Measurements from ENCODE around the gene MAD1L1.

MAD1L1 gene

GRCh38 chr7:2094454-2095045, 138.2 kb downstream of the MAD1L1 start:
- no peak overlapping the region for H3K4me3 ChIP-seq (ENCODE audit: low read depth, low read length)
- peaks cover under 1% of the 10 kb centered on the region; the same call in 1 of the 2 replicates for H3K4me1 ChIP-seq
- no peak for TF ChIP-seq CTCF (IDR thresholded peaks at IDR 0.05; ENCODE audit: low read depth, low read length)
- no peaks in the 10 kb centered on the region for H3K27me3 ChIP-seq
- 0 out of 2 replicates have a peak, but pooled peaks cover 3% of the 10 kb centered on the region for H3K36me3 ChIP-seq
- no peaks in the 10 kb centered on the region for H3K9me3 ChIP-seq
- no peak for DNase-seq

GRCh38 chr7:2093843-2094220, 138.9 kb downstream of the MAD1L1 start:
- Histone ChIP-seq H3K27me3 (no peaks in the 10 kb centered on the region), H3K36me3 (0 out of 2 replicates have a peak, but pooled peaks cover 3% of the 10 kb centered on the region), H3K4me1 (no peaks in the 10 kb centered on the region), H3K4me3 (ENCODE audit: low read depth, low read length) (no peak overlapping the region), H3K9me3 (no peaks in the 10 kb centered on the region)
- DNase-seq, result no peak
- no peak for TF ChIP-seq CTCF (IDR thresholded peaks at IDR 0.05; ENCODE audit: low read depth, low read length)

GRCh38 chr7:2093215-2093842, 139.4 kb downstream of the MAD1L1 start:
- Histone ChIP-seq H3K4me1 (no peaks in the 10 kb centered on the region), H3K4me3 (ENCODE audit: low read depth, low read length) (no peak overlapping the region), H3K36me3 (0 out of 2 replicates have a peak, but pooled peaks cover 3% of the 10 kb centered on the region), H3K9me3 (no peaks in the 10 kb centered on the region), H3K27me3 (no peaks in the 10 kb centered on the region)
- no peak for TF ChIP-seq CTCF (IDR thresholded peaks at IDR 0.05; ENCODE audit: low read depth, low read length)
- no peak for DNase-seq

GRCh38 chr7:2092279-2092678, 140.5 kb downstream of the MAD1L1 start:
- no peaks in the 10 kb centered on the region for H3K4me1 ChIP-seq
- no peaks in the 10 kb centered on the region for H3K27me3 ChIP-seq
- DNase-seq, result no peak
- no peaks in the 10 kb centered on the region for H3K9me3 ChIP-seq
- TF ChIP-seq CTCF (IDR thresholded peaks at IDR 0.05; ENCODE audit: low read depth, low read length), result no peak
- no peak overlapping the region for H3K4me3 ChIP-seq (ENCODE audit: low read depth, low read length)
- 0 out of 2 replicates have a peak, but pooled peaks cover 3% of the 10 kb centered on the region for H3K36me3 ChIP-seq

- no peak for TF ChIP-seq CTCF (IDR thresholded peaks at IDR 0.05; ENCODE audit: low read depth, low read length)
Measured at GRCh38 chr7:2090526-2091520, 141.9 kb downstream of the MAD1L1 start.

More at GRCh38 chr7:2090526-2091520, 141.9 kb downstream of the MAD1L1 start:
- H3K27me3 ChIP-seq, result no peaks in the 10 kb centered on the region
- H3K36me3 ChIP-seq, result 0 out of 2 replicates have a peak, but pooled peaks cover 3% of the 10 kb centered on the region
- no peaks in the 10 kb centered on the region for H3K9me3 ChIP-seq
- no peak overlapping the region for H3K4me3 ChIP-seq (ENCODE audit: low read depth, low read length)
- DNase-seq, result no peak
- H3K4me1 ChIP-seq, result no peaks in the 10 kb centered on the region

All from BE2C (cell line).